Measurements from ENCODE around the gene CCDC47. TPM values are rescaled to one million over a fixed set of nuclear protein-coding genes. Genes with fewer than 3 reads are reported as not detected.
A peak's percentile ranks its signal among the peaks of the same experiment; 100 is the strongest.

The CCDC47 gene
- total and polyA plus RNA-seq, 2 of the 13 experiments (the other 11 are each of a cell fraction or from before 2014, with no cell fraction given) = 59.3 to 99.5 TPM

- TF ChIP-seq ZNF337 (CRISPR knock-in tag; IDR thresholded peaks at IDR 0.05; ENCODE audit: borderline replicate concordance, low read depth) (peak; percentile 97), NFRKB (IDR thresholded peaks at IDR 0.05) (no peak), ZNF430 (CRISPR knock-in tag; IDR thresholded peaks at IDR 0.05) (peak; percentile 63), NFAT5 (CRISPR knock-in tag; IDR thresholded peaks at IDR 0.05) (peak; percentile 89), ZZZ3 (CRISPR knock-in tag; IDR thresholded peaks at IDR 0.05; ENCODE audit: borderline replicate concordance) (peak; percentile 94; the same call in 1 of the 2 replicates), ZBTB34 (CRISPR knock-in tag; IDR thresholded peaks at IDR 0.05) (peak; percentile 65; the same call in 1 of the 2 replicates), ZNF678 (CRISPR knock-in tag; IDR thresholded peaks at IDR 0.05) (no peak), JUNB (CRISPR knock-in tag; IDR thresholded peaks at IDR 0.05; ENCODE audit: borderline replicate concordance) (no peak), ATF1 (CRISPR knock-in tag; IDR thresholded peaks at IDR 0.05) (peak; percentile 96), AKAP8 (CRISPR knock-in tag; IDR thresholded peaks at IDR 0.05) (0 out of 2 replicates have a peak, but pooled peaks have one; percentile 72), CENPX (CRISPR knock-in tag; IDR thresholded peaks at IDR 0.05) (no peak), SALL2 (CRISPR knock-in tag; IDR thresholded peaks at IDR 0.05) (peak; percentile 98), SAP130 (CRISPR knock-in tag; IDR thresholded peaks at IDR 0.05; ENCODE audit: low read depth) (peak; percentile 99), ZNF468 (CRISPR knock-in tag; IDR thresholded peaks at IDR 0.05) (no peak), CAMTA2 (CRISPR knock-in tag; IDR thresholded peaks at IDR 0.05; ENCODE audit: borderline replicate concordance) (peak; percentile 88), PRDM10 (CRISPR knock-in tag; IDR thresholded peaks at IDR 0.05; ENCODE audit: low read depth) (peak; percentile 78), EEA1 (CRISPR knock-in tag; IDR thresholded peaks at IDR 0.05; ENCODE audit: borderline replicate concordance) (peak; percentile 96), ZNF75D (CRISPR knock-in tag; IDR thresholded peaks at IDR 0.05; ENCODE audit: borderline replicate concordance) (no peak), NPAS2 (CRISPR knock-in tag; IDR thresholded peaks at IDR 0.05; ENCODE audit: borderline replicate concordance) (no peak)
Measured at GRCh38 chr17:63773272-63774140, at the start of gene CCDC47 (continued).
